Measurements from ENCODE around the gene TRAPPC14.

The TRAPPC14 gene

GRCh38 chr7:100126931-100127865 lies 31.3 kb downstream of the TRAPPC14 start, which contains the start of gene MBLAC1:
Gene MBLAC1 (plus strand): TSS chr7:100126967. CDS start chr7:100127396, 429 bp downstream.
- TF ChIP-seq, protein P1, sequence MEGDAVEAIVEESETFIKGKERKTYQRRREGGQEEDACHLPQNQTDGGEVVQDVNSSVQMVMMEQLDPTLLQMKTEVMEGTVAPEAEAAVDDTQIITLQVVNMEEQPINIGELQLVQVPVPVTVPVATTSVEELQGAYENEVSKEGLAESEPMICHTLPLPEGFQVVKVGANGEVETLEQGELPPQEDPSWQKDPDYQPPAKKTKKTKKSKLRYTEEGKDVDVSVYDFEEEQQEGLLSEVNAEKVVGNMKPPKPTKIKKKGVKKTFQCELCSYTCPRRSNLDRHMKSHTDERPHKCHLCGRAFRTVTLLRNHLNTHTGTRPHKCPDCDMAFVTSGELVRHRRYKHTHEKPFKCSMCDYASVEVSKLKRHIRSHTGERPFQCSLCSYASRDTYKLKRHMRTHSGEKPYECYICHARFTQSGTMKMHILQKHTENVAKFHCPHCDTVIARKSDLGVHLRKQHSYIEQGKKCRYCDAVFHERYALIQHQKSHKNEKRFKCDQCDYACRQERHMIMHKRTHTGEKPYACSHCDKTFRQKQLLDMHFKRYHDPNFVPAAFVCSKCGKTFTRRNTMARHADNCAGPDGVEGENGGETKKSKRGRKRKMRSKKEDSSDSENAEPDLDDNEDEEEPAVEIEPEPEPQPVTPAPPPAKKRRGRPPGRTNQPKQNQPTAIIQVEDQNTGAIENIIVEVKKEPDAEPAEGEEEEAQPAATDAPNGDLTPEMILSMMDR (conservative IDR thresholded peaks at IDR 0.05; ENCODE audit: low read depth, low read length): no peak

DNA sequence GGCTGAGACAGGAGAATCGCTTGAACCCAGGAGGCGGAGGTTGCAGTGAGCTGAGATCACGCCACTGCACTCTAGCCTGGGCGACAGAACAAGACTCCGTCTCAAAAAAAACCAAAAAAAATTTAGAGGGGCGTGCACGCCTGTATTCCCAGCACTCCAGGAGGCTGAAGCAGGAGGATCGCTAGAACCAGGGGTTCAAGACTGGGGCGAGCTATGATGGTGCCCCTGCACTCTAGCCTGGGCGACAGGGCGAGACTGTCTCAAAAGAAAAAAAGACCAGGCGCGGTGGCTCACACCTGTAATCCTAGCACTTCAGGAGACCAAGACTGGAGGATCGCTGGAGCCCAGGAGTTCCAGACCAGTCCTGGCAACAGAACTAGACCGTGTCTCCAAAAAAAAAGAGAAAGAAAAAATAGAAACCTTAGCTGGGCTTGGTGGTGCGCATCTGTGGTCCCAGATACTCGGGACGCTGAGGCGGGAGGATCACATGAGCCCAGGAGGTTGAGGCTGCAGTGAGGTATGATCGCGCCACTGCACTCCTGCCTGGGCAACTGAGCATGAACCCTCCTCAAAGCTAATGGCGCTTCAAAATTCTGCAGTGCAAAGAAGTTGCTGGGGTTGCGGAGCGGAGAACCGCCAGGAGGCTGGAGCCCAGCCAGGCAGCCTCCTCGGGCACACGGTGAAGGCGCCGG lies 32.1 kb downstream of the TRAPPC14 start:
- peak overlapping the region; percentile 92 for H3K4me3 ChIP-seq (ENCODE audit: low read depth, low read length)
- TF ChIP-seq, protein P1 (conservative IDR thresholded peaks at IDR 0.05; ENCODE audit: low read depth, low read length): peak; percentile 10
- no peak for DNase-seq (ENCODE audit: low read depth)

More at GRCh38 chr7:100126931-100127865, 31.3 kb downstream of the TRAPPC14 start, which contains the start of gene MBLAC1:
- H3K4me3 ChIP-seq (ENCODE audit: low read depth, low read length): peak within 1 kb of the TSS; percentile 92
- peak; percentile 96 for DNase-seq (ENCODE audit: low read depth)

DNA sequence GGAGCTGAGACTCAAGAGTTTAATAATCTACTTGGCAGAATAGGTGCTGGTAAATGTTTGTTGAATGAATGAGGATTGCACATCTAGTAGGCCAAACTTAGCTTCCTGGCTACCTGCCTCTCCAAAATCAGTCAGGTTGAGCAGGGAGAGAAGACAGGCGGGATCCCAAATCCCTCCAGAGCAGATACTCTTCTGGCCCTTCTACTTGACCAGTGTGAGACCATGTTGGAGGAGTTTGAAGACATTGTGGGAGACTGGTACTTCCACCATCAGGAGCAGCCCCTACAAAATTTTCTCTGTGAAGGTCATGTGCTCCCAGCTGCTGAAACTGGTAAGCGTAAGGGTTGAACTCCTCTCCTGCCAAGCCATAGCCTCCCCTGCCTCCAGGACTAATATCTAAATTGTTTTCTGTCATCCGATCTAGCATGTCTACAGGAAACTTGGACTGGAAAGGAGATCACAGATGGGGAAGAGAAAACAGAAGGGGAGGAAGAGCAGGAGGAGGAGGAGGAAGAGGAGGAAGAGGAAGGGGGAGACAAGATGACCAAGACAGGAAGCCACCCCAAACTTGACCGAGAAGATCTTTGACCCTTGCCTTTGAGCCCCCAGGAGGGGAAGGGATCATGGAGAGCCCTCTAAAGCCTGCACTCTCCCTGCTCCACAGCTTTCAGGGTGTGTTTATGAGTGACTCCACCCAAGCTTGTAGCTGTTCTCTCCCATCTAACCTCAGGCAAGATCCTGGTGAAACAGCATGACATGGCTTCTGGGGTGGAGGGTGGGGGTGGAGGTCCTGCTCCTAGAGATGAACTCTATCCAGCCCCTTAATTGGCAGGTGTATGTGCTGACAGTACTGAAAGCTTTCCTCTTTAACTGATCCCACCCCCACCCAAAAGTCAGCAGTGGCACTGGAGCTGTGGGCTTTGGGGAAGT lies 34.0 kb downstream of the TRAPPC14 start:
- H3K4me3 ChIP-seq (ENCODE audit: low read depth, low read length): no peak overlapping the region
- no peak for DNase-seq (ENCODE audit: low read depth)
- TF ChIP-seq, protein P1 (conservative IDR thresholded peaks at IDR 0.05; ENCODE audit: low read depth, low read length): no peak

- no peak for DNase-seq (ENCODE audit: low read depth)
- TF ChIP-seq, protein P1 (conservative IDR thresholded peaks at IDR 0.05; ENCODE audit: low read depth, low read length): no peak
- no peak overlapping the region for H3K4me3 ChIP-seq (ENCODE audit: low read depth, low read length)
These were observed 36.0 kb downstream of the TRAPPC14 start for GRCh38 chr7:100122568-100122967.

- DNase-seq (ENCODE audit: low read depth): no peak
- H3K4me3 ChIP-seq (ENCODE audit: low read depth, low read length): no peak overlapping the region
- TF ChIP-seq, protein P1 (conservative IDR thresholded peaks at IDR 0.05; ENCODE audit: low read depth, low read length): no peak
These were observed 36.5 kb downstream of the TRAPPC14 start for GRCh38 chr7:100122067-100122466.

GRCh38 chr7:100120733-100121036 lies 37.8 kb downstream of the TRAPPC14 start:
- peak overlapping the region; percentile 9 for H3K4me3 ChIP-seq (ENCODE audit: low read depth, low read length)
- TF ChIP-seq, protein P1 (conservative IDR thresholded peaks at IDR 0.05; ENCODE audit: low read depth, low read length): no peak
- no peak for DNase-seq (ENCODE audit: low read depth)

All from choroid plexus epithelial cell (primary cell).